AG10803 (cell line): Measurements from ENCODE around the gene HAND1.

ENCODE experiments used
- DNase-seq: peaks from one replicate; pipeline ENCODE4 v3.0.0; 2010; ENCODE audit warnings: low read depth
- H3K4me3 ChIP-seq: 2 replicates; pipeline ENCODE4 v1.5.1; 2011; ENCODE audit warnings: mild to moderate bottlenecking, low read length, control low read depth
- CTCF ChIP-seq: conservative IDR thresholded peaks from 2 replicates; pipeline ENCODE4 v1.5.1; 2011; ENCODE audit warnings: mild to moderate bottlenecking, low read length, control low read depth, inconsistent platforms

HAND1 gene

GRCh38 chr5:154456540-154456939 is 21.5 kb downstream of the HAND1 start:
- DNase-seq: no peak
- H3K4me3 ChIP-seq: no peak overlapping the region
- TF ChIP-seq CTCF: no peak

DNA sequence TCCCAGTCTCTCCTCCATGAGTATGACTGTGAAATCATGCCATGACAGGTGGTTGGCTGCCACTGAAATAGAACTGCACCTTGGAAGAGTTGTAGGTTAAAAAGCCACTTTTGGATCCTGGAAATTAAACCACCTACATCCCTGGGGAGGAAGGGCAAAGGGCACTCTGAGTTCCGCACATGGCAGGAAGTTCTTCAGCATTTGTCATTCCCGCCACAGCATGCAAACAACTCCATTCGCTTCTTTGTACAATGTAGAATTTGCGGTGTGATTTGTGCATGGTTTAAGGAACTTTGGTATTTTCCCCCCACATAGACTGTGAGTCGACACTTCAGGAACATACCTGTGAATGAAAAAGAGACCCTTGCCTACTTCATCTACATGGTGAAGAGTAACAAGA is 22.4 kb downstream of the HAND1 start:
- TF ChIP-seq CTCF: no peak
- no peak for DNase-seq
- H3K4me3 ChIP-seq: no peak overlapping the region

- H3K4me3 ChIP-seq: no peak overlapping the region
- no peak for TF ChIP-seq CTCF
- no peak for DNase-seq
These were observed 26.1 kb downstream of the HAND1 start for GRCh38 chr5:154451957-154452356.

DNA sequence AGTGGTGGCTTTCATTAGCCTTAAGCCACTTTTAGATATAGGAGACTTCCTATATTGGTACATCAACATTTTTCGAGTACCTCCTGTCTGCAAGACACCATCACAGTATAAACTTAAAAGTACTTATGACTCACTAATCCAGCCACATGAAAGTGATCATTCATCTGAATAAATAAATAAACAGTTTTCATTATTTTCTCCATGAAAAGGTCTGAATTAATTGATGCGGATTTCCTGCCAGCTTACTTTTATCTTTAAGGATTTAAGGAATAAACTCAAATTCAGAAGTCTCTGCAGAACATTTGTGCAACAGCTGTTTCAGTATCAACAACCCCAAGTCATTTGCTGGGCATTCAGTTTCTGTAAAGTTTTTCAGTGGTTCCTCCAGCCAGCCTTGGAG is 28.2 kb downstream of the HAND1 start:
- TF ChIP-seq CTCF: no peak
- no peak for DNase-seq
- H3K4me3 ChIP-seq: no peak overlapping the region

DNA sequence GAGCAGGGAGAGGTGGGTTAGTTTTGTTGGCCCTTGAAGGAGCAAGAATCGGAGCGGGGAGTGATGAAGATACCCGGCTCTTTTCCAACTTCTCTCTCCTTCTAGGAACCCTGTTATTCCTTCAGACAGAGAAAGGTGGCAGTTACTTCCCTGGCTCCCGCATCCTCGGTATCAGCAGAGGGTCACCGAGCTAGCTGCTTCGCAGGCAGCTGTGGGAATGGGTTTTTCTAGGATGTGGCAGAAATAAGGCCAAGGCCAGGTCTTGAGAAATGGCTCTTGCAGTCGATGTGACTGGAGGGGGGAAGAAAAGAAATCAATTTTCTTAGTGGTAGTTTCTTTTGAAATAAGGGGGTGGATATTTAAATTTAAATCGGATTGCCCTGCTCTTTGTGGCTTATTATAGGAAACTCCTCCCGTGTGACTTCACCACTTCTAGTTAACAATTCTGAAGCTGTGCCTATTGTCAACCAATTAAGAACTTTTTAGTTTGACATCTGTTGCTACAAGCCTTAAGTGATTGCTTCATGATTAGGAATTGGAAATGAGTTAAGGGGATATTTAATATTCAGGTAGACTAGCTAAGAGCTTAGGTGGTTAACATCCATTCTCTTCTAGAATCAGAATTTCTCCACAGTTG is 30.8 kb downstream of the HAND1 start:
- TF ChIP-seq CTCF: no peak
- peak overlapping the region; percentile 69 for H3K4me3 ChIP-seq
- no peak for DNase-seq

GRCh38 chr5:154446195-154447088 is 31.6 kb downstream of the HAND1 start:
- peak; percentile 50 for DNase-seq
- TF ChIP-seq CTCF: no peak
- H3K4me3 ChIP-seq: peak overlapping the region; percentile 69
